Activated gamma-delta T cell (primary cell): ENCODE results near the gene COBL.

Experiments used
- DNase-seq: peaks from one replicate; lab custom pipeline; 2025; lab: John Stamatoyannopoulos, UW

The COBL gene

GRCh38 chr7:51023547-51023946, 293.1 kb downstream of the COBL start:
- DNase-seq: no peak

DNA sequence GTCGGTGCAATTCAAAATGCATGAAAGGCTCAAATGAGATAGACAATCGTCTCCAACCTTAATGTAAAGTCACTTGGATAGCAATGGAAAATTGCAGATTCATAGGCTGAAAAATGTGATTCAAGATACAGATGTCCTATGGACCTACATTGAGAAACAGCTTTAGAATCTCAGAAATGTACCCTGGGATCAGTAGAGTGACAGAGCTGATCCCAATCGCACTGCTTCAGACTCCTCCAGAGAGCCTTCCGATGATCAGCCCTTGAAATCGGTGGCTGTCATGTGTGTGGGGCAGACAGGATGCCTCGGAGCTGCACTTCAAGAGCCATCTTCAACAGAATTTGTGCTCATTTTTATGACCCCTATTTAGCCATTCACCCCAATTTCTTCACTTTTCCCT, 293.8 kb downstream of the COBL start:
- no peak for DNase-seq

DNA sequence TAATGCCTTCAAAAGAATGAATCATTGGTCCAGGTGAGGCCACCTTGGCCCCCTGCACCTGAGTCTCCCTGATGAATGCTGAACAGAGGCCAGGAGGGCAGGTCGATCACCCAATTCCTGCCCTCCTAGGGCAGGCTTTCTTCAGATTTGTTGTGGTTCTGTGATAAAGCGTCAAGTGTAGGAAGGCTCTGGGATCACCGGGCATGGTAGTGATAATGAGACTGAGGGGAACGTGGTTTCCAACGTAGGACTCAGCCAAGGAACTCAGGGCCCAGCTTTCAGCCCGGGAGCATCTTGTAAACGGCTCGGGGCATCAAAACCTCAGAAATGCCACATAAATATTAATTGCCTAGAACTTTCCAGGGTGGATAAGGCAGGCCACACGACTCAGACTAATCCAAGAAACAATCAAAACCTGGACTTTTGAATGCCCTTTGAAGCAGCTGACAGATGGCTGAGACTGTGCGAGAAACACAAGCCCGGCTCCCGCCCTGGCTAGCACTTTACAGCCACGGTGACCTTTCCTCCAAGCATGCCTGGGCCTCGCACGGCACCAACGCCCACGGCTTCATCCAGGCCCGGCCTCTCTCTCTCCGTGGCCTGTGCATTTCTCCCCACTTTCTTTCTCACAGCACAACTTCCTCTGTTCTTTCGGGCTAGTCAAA, 294.6 kb downstream of the COBL start:
- no peak for DNase-seq

DNA sequence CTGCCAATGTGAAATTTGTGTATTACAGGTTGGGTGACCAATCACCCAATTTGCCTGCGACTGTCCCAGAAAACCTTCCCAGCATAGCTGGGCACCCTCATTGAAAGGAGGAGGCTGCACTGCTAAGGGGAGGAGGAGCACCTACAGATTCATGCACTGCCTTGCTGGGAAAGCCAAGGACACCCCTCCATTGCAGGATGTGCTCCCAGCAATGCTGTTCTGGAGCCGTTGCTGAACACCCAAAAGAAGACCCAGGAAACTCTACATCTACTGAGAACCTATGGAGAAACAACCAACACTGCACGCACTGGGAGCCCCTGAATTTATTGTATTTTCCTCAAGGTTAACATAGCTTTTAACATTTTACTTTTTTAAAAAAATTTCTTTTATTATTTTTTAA, 295.7 kb downstream of the COBL start:
- no peak for DNase-seq

- DNase-seq: no peak
Measured at GRCh38 chr7:51019891-51020870, 296.4 kb downstream of the COBL start.

DNA sequence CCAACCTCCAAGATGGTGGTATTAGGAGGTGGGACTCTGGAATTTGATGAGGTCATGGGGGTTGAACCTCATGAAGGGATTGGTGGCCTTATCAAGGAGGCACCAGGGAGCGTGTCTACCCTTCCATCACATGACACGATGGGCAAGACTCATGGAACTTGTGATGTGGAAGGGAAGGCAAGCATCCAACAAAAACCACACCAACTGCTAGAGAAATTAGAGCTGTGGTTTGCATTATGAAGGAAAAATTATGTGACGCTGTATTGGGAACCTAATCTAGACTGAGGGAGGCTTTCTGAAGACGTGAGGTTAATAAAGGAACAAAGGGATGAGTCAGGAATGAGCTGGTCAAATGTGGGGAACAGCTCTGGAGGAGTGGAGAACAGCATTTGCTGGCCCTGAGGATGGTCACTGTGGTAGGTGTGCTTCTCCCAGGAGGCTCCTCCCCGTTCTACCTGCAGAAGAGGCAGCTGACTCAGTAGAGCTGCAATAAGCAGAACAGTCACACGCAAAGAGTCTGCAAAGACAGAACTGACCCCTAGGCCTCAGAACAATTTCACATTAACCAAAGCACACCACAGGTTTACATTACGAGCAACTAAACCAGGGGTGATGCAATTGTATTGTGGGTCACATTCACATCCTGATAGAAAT, 297.3 kb downstream of the COBL start:
- no peak for DNase-seq

DNA sequence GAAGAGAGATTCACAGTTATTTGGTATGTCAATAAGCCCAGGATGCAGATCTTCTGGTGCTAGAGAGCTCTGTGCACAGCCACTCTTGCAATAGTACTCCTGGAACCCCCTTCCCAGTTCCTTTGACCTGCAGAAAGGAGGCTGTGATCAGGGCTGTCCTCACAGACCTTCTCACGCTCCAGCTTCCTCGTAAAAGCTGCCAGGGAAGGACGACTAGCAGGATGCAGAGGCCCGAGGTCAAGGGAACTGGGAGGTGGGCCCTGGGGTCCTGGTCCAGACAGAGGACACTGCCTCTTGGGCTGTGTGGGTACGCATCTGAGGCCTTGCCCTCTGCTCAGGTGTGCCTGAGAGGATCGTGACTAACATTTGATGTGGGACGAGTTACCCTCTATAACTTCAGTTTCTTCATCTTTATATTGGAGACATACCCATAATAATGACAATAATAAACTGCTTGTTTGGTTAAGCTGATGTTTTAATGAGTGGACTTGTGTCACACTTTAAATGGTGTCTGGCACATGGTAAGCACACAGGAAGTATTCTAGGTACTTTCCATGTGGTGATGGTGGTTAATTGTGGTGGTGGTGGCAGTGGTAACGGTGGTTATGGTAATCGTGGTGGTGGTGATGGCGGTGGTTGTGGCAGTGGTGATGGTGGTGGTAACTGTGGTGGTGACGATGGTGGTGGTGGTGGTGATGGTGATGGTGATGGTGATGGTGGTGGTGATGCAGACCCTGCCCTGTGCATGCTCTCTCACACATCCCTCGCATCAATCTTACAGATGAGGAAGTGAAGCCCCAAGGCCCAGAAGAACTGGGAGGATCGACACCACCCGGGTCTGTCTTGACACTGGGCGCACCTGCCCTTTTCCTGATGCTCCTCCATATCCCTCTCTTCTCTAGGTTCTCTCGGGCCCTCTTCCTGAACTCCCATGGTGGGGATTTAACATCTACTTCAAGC, 298.8 kb downstream of the COBL start:
- DNase-seq: no peak

GRCh38 chr7:51016546-51016945, 300.1 kb downstream of the COBL start:
- DNase-seq: no peak

- DNase-seq: no peak
Measured at GRCh38 chr7:51015581-51015980, 301.0 kb downstream of the COBL start.

- no peak for DNase-seq
Measured at GRCh38 chr7:51014811-51015210, 301.8 kb downstream of the COBL start.

DNA sequence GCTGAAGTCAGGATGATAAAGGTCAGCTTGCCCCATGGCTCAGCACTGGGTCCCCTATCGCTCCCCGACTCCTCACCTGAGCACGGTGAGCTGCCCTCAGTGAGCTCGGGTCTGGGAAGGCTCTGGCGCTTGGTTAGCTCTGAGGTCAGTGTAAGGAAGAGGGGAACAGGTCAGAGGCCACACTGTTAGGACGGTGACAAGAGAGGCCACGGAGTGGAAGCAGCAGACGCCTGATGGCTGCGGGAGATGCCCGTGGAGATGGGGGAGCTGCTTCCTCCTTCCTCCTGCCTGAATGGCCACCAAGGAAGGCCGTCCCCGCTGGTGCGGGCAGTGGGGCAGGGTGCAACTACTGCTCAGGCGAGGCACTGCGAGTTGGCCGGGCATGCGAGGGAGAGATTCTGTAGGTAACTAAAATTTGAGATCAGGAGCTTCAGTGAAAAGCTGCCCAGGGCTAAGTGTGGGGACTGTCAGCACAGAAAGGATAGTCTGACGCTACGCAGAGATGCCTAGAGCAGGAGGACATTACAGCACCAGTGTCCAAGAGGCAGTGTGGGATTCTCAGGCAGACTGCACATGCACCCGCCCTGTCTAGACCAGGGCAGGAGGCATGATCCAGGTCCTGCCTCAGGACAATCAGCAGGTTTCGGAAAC, 302.6 kb downstream of the COBL start:
- no peak for DNase-seq

DNA sequence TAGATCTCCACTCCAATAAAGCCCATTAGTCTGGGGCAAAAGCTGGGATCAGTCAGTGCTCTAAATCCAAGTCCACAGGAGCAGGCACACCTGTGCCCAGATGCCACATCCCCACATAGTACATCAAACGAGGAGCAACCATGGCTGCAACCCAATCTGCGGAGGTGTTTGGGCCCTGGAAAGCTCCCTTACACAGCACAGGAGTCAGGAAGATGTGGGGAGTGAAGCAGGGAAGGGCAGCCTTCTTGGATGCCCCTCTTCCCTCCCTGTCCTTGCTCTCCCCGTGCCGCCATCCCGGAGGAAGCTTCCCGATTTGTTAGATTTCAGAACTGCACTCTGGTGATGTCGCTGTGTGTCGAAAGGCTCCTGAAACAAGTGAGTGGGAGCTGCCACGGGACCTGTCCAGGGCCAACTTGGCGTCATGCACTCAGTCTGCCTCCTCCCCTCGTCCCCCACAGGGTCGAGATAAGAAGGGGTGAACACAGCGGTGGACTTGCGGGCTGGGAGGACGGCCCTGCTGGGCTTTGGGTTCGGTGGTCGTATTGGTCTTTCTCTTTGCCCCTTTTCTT, 303.3 kb downstream of the COBL start:
- DNase-seq: no peak

DNA sequence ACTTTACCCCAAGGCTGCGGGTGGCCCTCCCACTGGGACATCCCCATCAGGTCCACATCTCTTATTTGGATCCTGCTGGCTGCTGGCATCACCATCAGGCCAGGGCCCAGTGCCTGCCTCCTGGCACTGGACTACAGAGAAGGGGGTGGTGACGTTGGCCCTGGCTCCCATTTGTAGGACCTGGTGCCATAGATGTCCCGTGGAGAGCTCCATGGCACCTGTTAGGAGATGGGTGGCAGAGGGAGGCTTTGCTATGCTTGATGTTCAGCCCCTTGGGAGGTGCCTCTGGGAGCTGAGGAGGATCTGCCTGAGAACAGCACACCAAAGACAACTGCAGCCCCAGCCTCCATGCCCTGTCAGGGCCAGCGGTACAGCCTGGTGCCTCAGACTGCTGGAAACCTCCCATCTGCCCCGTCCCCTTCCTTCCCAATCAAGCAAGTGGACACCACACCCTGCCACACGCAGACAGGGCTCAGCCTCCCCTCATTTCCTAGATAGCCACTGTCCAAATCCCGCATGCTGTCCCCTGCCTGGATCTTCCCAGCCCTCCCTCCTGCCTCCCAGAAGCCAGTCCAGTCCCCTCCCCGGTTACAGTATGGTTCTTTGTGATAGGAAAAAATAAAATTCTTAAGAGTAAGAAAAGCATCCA, 303.9 kb downstream of the COBL start:
- DNase-seq: no peak

GRCh38 chr7:51011710-51012350, 304.8 kb downstream of the COBL start:
- no peak for DNase-seq

GRCh38 chr7:51010534-51010933, 306.1 kb downstream of the COBL start:
- DNase-seq: no peak

DNA sequence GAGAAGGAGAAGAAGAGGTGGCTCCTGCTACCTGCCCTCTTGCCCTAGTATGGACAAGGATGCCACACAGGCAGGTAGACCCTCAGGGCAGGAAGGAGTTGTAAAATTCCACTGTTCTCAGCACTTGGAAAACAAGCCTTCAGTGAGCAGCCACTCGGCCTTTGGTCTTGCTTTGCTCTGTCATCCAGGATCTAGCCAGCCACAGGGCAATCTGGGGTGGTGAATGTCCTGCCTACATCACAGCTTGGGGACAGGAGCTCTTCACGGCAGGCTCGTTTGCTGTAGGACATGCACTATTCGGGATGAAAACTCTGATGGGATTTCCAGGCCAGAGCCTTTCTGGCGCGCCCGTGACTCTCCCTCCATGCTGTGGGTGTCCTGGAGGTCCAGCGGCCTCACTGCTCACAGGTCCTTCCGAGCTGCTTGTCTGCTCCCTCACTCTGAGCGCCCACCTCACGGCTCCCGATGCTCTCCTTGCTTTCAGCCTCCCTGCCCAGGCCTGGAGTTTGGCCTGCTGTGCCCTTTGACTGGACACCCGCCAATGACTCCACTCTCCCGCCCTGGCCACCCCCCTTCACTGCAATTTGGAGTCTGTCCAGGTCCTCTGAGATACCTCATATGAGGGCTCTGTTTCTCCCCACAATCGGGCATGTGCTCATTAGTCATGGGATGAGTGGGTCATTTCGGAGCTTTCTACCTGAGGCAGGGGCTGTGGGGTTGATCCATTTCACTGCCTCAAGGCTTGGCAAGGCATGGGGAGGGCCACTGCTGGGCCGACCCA, 306.7 kb downstream of the COBL start:
- no peak for DNase-seq

DNA sequence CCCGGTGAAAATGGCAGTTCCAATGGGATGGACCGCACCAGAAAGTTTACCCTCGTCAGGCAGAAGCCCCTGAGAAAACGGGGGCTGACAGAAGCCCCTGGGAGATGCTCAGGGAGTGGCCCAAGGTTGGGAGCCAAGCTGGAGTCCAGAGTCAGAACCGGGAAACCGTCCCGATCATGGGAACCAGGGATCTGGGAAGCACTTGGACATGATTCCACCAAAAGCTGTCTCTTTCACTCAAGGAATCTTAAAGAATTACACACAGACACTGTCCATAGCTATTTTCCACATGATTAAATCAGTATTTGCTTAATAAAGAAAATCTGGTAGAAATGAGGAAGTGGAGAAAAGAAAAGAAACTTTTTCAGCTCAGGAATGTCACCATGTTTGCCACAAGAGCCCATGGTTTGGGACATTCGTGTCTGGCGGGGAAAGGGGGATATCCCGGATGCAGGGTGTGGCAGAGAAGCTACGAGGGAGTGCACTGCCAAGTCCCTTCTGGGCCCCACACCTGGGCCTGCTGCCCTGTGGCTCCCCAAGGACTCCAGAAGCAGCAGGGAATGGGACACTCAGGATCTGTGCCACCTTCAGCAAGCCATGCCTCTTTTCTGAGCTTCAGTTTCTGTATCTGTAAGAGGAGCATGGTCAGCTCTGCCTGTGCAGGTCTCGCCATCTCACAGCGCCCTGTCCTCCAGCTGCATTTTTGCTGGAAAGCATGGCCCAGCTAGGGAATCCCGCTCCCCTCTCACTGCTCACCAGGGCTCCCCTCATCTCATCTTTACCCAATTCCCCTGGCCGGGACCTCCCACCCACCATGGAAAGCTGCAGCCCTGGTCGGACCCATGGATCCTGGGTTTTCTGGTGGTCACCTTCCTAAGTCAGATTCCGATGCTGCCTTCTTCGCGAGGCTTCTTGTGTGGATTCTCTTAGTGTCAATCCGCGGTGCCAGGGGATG, 308.8 kb downstream of the COBL start:
- no peak for DNase-seq
